HG02588 (cell line): ENCODE measurements around the gene ARVCF.

ENCODE experiments used
- ATAC-seq: cut with Tn5 transposase; IDR thresholded peaks from one replicate; pipeline ENCODE4 v1.9.1; 2021; ENCODE audit warnings: mild to moderate bottlenecking, moderate library complexity; ENCODE audit not compliant: unreplicated experiment

The ARVCF gene

GRCh38 chr22:20002128-20002527 is 14.5 kb downstream of the ARVCF start:
- ATAC-seq, result no peak

GRCh38 chr22:20001082-20001638 is 15.5 kb downstream of the ARVCF start:
- no peak for ATAC-seq

- ATAC-seq, result no peak
These were observed 16.2 kb downstream of the ARVCF start for GRCh38 chr22:20000246-20001081.

- ATAC-seq, result no peak
These were observed 17.4 kb downstream of the ARVCF start for GRCh38 chr22:19998991-19999820.

GRCh38 chr22:19998232-19998951 is 18.2 kb downstream of the ARVCF start:
- ATAC-seq, result no peak

- ATAC-seq, result no peak
These were observed 18.9 kb downstream of the ARVCF start for GRCh38 chr22:19997561-19998231.

- ATAC-seq, result no peak
These were observed 19.8 kb downstream of the ARVCF start for GRCh38 chr22:19996694-19997384.

GRCh38 chr22:19995611-19996339 is 20.8 kb downstream of the ARVCF start:
- no peak for ATAC-seq

GRCh38 chr22:19994851-19995610 is 21.6 kb downstream of the ARVCF start:
- ATAC-seq, result no peak

GRCh38 chr22:19993926-19994325 is 22.7 kb downstream of the ARVCF start:
- no peak for ATAC-seq

GRCh38 chr22:19992921-19993355 is 23.7 kb downstream of the ARVCF start:
- ATAC-seq, result no peak

GRCh38 chr22:19992481-19992911 is 24.1 kb downstream of the ARVCF start:
- ATAC-seq, result no peak

GRCh38 chr22:19991645-19992451 is 24.8 kb downstream of the ARVCF start:
- no peak for ATAC-seq

- no peak for ATAC-seq
These were observed 25.3 kb downstream of the ARVCF start for GRCh38 chr22:19991395-19991644.

- no peak for ATAC-seq
These were observed 25.8 kb downstream of the ARVCF start for GRCh38 chr22:19990609-19991394.

GRCh38 chr22:19990188-19990587 is 26.4 kb downstream of the ARVCF start:
- no peak for ATAC-seq

- no peak for ATAC-seq
These were observed 26.9 kb downstream of the ARVCF start for GRCh38 chr22:19989725-19990067.
